Activated CD4-positive, alpha-beta T cell treated with anti-CD3 and anti-CD28 coated beads for 48 hours (primary cell): ENCODE results near the gene SAP30BP.

Source experiments
- DNase-seq: peaks from one replicate; pipeline ENCODE4 v3.0.0-alpha.2; 2020

SAP30BP gene

GRCh38 chr17:75666959-75667790 is at the start of gene SAP30BP, which contains the start of gene RECQL5:
Gene SAP30BP (plus strand): TSS chr17:75667338. CDS start chr17:75667373, 35 bp downstream.
Gene RECQL5 (minus strand): TSS chr17:75667154. CDS start chr17:75666557, 597 bp downstream.
- DNase-seq: peak; percentile 98

GRCh38 chr17:75617675-75618074 is 49.5 kb upstream of the SAP30BP start:
- no peak for DNase-seq

- DNase-seq: peak; percentile 47
Measured at GRCh38 chr17:75619506-75620431, 47.4 kb upstream of the SAP30BP start.

- no peak for DNase-seq
Measured at GRCh38 chr17:75621489-75621888, 45.6 kb upstream of the SAP30BP start.

- no peak for DNase-seq
Measured at GRCh38 chr17:75622076-75622475, 45.1 kb upstream of the SAP30BP start.

- no peak for DNase-seq
Measured at GRCh38 chr17:75622771-75623273, 44.3 kb upstream of the SAP30BP start.

- no peak for DNase-seq
Measured at GRCh38 chr17:75623386-75623785, 43.8 kb upstream of the SAP30BP start.

GRCh38 chr17:75624021-75624420 is 43.1 kb upstream of the SAP30BP start:
- DNase-seq: no peak

- no peak for DNase-seq
Measured at GRCh38 chr17:75624714-75625345, 42.3 kb upstream of the SAP30BP start.

- peak; percentile 39 for DNase-seq
Measured at GRCh38 chr17:75625813-75626486, 41.2 kb upstream of the SAP30BP start.

- DNase-seq: no peak
Measured at GRCh38 chr17:75626496-75627038, 40.6 kb upstream of the SAP30BP start.

GRCh38 chr17:75627094-75627493 is 40.0 kb upstream of the SAP30BP start:
- DNase-seq: no peak

GRCh38 chr17:75628425-75628824 is 38.7 kb upstream of the SAP30BP start:
- DNase-seq: no peak

GRCh38 chr17:75629157-75629556 is 38.0 kb upstream of the SAP30BP start:
- no peak for DNase-seq

GRCh38 chr17:75630071-75630917 is 36.8 kb upstream of the SAP30BP start:
- no peak for DNase-seq

- no peak for DNase-seq
Measured at GRCh38 chr17:75631353-75631752, 35.8 kb upstream of the SAP30BP start.

GRCh38 chr17:75632428-75632827 is 34.7 kb upstream of the SAP30BP start:
- DNase-seq: no peak

GRCh38 chr17:75632863-75633485 is 34.2 kb upstream of the SAP30BP start, which contains the start of gene SMIM5:
Gene SMIM5 (plus strand): TSS chr17:75633434. CDS start chr17:75640202, 6,768 bp downstream.
- DNase-seq: peak; percentile 91

GRCh38 chr17:75633486-75634375 is 33.4 kb upstream of the SAP30BP start:
- DNase-seq: peak; percentile 74
